Measurements from ENCODE around the gene TBC1D5.

TBC1D5 gene

DNA sequence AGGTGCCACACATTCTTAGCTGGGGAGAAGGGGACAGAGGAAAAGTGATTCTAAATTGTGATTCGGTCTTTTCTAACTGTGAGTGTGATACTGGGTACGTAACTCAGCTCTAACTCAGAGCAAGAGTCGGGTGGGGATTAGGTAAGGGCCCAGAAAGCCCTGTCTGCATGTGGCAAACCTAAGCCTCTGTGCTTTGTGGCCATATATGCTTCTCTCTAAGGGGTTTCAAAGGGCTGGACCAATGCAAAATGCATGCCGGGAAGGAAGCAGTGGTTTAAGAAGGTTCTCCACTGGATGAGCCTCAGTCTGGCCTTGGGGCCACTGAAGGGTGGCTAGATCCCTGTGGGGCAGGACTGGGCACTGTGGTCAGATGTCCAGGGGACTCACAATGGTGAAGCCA lies 581.8 kb downstream of the TBC1D5 start:
- Histone ChIP-seq H3K4me3 (ENCODE audit: low read depth, low read length) (no peak overlapping the region), H3K27me3 (replicated peaks) (no peaks in the 10 kb centered on the region), H3K36me3 (replicated peaks) (no peaks in the 10 kb centered on the region), H3K27ac (no peak overlapping the region)
- TF ChIP-seq, protein P1, sequence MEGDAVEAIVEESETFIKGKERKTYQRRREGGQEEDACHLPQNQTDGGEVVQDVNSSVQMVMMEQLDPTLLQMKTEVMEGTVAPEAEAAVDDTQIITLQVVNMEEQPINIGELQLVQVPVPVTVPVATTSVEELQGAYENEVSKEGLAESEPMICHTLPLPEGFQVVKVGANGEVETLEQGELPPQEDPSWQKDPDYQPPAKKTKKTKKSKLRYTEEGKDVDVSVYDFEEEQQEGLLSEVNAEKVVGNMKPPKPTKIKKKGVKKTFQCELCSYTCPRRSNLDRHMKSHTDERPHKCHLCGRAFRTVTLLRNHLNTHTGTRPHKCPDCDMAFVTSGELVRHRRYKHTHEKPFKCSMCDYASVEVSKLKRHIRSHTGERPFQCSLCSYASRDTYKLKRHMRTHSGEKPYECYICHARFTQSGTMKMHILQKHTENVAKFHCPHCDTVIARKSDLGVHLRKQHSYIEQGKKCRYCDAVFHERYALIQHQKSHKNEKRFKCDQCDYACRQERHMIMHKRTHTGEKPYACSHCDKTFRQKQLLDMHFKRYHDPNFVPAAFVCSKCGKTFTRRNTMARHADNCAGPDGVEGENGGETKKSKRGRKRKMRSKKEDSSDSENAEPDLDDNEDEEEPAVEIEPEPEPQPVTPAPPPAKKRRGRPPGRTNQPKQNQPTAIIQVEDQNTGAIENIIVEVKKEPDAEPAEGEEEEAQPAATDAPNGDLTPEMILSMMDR (IDR thresholded peaks at IDR 0.05; ENCODE audit: low read depth, low read length, missing control alignments) = no peak
- in situ Hi-C loops (cut with HindIII; ENCODE audit: low pct_ligation_motif_present, low sequenced_read_pairs) = no loop called here
- DNase-seq = no peak

DNA sequence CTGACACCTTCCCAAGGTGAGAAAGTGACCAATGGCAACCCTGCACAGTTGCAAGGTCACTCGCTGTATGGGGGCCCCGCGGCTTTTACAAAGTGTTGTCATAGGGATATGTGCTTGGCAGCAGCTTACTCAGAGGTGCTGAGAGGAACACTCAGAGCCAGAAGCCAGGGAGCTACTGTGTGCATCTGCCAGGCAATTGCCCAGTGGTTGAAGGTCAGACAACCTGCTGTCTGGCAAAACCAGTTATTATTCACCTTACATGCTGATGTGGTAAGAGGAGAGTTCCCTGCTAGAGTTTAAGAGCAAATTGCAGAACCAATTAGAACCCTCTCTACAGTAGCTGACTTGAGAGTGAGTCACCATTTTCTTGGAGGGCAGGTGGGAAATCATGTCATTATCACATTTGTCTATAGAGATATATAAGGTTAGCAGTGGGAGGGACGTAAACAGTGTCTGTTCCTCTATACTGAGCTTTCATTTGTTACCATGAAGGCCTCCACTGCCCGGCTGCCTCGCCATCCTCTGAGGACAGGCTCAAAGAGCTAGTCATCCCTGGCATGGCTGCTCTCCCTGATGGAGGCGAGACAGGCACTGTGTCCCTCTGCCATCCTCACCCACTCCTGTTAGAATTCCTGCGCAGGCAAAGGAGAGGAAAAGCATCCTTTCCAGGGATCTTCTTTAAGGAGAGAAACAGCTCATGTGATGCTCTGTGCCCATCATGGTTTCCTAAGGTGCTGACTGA lies 583.3 kb downstream of the TBC1D5 start:
- Histone ChIP-seq H3K4me3 (ENCODE audit: low read depth, low read length) (no peak overlapping the region), H3K27me3 (replicated peaks) (no peaks in the 10 kb centered on the region), H3K36me3 (replicated peaks) (no peaks in the 10 kb centered on the region), H3K27ac (no peak overlapping the region)
- DNase-seq = no peak
- in situ Hi-C loops (cut with HindIII; ENCODE audit: low pct_ligation_motif_present, low sequenced_read_pairs) = no loop called here
- TF ChIP-seq, protein P1 (IDR thresholded peaks at IDR 0.05; ENCODE audit: low read depth, low read length, missing control alignments) = no peak

DNA sequence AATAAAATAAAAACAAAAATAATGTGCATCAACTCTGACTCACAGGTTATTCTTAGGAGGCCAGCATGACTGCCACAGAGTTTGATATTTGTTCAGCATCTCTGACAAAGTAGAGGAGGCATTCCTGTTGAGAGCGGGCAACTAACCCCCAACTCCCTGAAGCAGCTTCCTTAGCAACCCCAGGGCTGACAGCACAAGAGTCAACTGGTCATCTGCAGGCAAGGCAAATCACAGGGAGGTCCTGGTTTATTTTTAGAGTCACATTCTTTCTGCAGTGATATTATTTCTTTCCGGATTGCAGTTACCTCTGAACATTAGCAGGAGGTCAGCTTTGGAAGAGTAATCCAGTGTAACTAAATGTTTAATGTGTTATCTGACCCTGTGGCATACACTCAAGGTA lies 584.7 kb downstream of the TBC1D5 start:
- peak; percentile 70 for DNase-seq
- TF ChIP-seq, protein P1 (IDR thresholded peaks at IDR 0.05; ENCODE audit: low read depth, low read length, missing control alignments) = no peak
- Histone ChIP-seq H3K4me3 (ENCODE audit: low read depth, low read length) (no peak overlapping the region), H3K36me3 (replicated peaks) (no peaks in the 10 kb centered on the region), H3K27ac (peak overlapping the region; percentile 7), H3K27me3 (replicated peaks) (no peaks in the 10 kb centered on the region)
- in situ Hi-C loops (cut with HindIII; ENCODE audit: low pct_ligation_motif_present, low sequenced_read_pairs) = no loop called here

DNA sequence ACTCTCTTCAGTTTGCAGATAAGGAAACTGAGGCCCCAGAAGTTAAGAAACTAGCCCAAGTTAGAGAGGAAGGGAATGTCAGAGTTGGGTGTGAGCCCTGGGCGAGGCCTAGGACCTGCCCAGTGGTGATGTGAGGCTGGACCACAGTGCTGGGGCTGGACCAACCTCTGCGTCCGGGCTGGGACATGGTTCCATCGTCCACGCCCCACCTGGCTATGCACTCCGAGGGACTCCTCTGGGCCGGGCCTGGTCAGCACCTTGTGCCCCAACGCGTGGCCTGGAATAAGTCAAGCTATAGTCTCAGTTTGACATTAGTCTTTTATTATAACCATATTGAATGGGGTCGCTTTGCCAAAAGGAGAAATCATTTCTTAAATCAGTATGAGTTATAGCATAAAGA lies 585.6 kb downstream of the TBC1D5 start:
- no peaks in the 10 kb centered on the region for H3K36me3 ChIP-seq (replicated peaks)

DNA sequence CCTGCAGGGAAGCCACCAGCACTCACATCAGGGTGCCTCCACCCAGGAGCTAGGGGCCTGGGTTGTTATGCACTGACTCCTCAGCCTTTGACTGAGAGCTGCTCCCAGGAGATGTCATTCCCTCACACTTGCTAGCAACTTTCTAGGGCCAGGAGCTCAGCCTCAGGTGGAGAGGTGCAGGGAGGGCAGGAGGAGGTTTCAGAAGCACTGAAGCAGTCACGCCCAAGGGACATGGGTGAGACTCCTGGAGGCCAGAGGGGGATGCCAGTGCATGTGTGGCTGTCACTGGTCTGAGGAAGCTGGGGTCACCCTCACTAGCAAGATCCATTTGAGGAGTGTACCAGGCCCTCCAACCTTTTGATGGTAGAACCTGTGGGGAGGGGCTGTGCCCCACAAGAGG lies 586.5 kb downstream of the TBC1D5 start:
- H3K36me3 ChIP-seq (replicated peaks) = no peaks in the 10 kb centered on the region
- DNase-seq = no peak
- TF ChIP-seq, protein P1 (IDR thresholded peaks at IDR 0.05; ENCODE audit: low read depth, low read length, missing control alignments) = no peak

More for the DNA sequence above, 585.6 kb downstream of the TBC1D5 start:
- no peak overlapping the region for H3K4me3 ChIP-seq (ENCODE audit: low read depth, low read length)
- no peak for DNase-seq
- no peaks in the 10 kb centered on the region for H3K27me3 ChIP-seq (replicated peaks)
- in situ Hi-C loops (cut with HindIII; ENCODE audit: low pct_ligation_motif_present, low sequenced_read_pairs) = no loop called here
- no peak overlapping the region for H3K27ac ChIP-seq
- TF ChIP-seq, protein P1 (IDR thresholded peaks at IDR 0.05; ENCODE audit: low read depth, low read length, missing control alignments) = no peak

DNA sequence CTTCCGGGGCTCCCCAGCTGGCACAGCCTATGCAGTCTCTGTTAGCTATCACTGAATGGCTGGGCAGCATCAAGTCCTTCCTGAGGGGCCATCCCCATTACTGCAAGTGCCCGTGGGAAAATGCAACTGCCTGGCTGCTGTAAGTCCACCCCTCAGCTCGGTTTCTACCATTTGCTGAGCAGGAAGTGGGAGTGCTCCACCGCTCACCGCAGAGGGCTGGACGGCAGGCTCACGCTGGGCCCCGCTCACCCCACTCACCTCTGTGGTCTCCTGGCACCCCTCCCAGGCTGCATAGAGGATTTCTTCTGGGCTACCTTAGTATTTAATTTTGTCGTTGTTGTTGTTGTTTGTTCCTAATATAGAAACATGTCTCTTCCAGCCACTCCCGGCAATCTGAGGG lies 587.5 kb downstream of the TBC1D5 start:
- Histone ChIP-seq H3K36me3 (replicated peaks) (no peaks in the 10 kb centered on the region), H3K27ac (no peak overlapping the region), H3K27me3 (replicated peaks) (no peaks in the 10 kb centered on the region), H3K4me3 (ENCODE audit: low read depth, low read length) (no peak overlapping the region)
- no peak for DNase-seq
- in situ Hi-C loops (cut with HindIII; ENCODE audit: low pct_ligation_motif_present, low sequenced_read_pairs) = no loop called here
- TF ChIP-seq, protein P1 (IDR thresholded peaks at IDR 0.05; ENCODE audit: low read depth, low read length, missing control alignments) = no peak

More for the DNA sequence above, 586.5 kb downstream of the TBC1D5 start:
- in situ Hi-C loops (cut with HindIII; ENCODE audit: low pct_ligation_motif_present, low sequenced_read_pairs) = no loop called here
- no peaks in the 10 kb centered on the region for H3K27me3 ChIP-seq (replicated peaks)
- H3K4me3 ChIP-seq (ENCODE audit: low read depth, low read length) = no peak overlapping the region
- H3K27ac ChIP-seq = no peak overlapping the region
